NT2/D1 (cell line): ENCODE results near the gene UBE2L5.

Experiments used
- YY1 ChIP-seq: IDR thresholded peaks from 2 replicates; pipeline ENCODE4 v1.6.1; 2011; ENCODE audit not compliant: insufficient read length, insufficient read depth
- ZNF274 ChIP-seq: IDR thresholded peaks from 2 replicates; pipeline ENCODE4 v1.6.1; 2011; ENCODE audit warnings: mild to moderate bottlenecking, low read depth, low read length

DNA sequence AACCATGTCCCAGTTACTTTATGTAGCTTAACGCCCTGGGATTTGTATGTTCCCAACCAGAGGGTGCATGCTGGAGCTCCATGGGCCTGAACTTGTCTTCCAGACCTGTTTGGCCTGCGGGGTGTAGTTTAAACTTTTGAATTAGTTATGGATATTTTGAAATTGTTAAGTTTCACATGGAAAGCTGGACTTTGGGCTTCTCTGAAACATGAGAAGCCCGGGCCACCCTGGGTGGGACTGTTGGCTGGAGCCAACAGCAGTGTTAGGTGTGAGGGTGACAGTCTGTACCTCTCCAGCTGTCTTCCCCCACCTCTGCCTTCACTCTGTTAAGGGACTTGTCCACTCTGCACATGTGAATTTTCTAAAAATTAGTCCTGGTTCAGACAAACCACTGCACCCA is 1.6 kb downstream of the UBE2L5 start:
- TF ChIP-seq YY1: no peak
- TF ChIP-seq ZNF274: no peak
